Stimulated activated CD8-positive, alpha-beta memory T cell treated with anti-CD3 and anti-CD28 coated beads, Interleukin-12 subunit alpha, Interleukin-12 subunit beta, amount 100 ng/mL, for 24 hours (primary cell): ENCODE data around the gene ATP13A2.

Source experiments
- DNase-seq: peaks from one replicate; pipeline ENCODE4 v3.0.0-alpha.2; 2020; ENCODE audit errors: extremely low read depth

Gene ATP13A2, protein sequence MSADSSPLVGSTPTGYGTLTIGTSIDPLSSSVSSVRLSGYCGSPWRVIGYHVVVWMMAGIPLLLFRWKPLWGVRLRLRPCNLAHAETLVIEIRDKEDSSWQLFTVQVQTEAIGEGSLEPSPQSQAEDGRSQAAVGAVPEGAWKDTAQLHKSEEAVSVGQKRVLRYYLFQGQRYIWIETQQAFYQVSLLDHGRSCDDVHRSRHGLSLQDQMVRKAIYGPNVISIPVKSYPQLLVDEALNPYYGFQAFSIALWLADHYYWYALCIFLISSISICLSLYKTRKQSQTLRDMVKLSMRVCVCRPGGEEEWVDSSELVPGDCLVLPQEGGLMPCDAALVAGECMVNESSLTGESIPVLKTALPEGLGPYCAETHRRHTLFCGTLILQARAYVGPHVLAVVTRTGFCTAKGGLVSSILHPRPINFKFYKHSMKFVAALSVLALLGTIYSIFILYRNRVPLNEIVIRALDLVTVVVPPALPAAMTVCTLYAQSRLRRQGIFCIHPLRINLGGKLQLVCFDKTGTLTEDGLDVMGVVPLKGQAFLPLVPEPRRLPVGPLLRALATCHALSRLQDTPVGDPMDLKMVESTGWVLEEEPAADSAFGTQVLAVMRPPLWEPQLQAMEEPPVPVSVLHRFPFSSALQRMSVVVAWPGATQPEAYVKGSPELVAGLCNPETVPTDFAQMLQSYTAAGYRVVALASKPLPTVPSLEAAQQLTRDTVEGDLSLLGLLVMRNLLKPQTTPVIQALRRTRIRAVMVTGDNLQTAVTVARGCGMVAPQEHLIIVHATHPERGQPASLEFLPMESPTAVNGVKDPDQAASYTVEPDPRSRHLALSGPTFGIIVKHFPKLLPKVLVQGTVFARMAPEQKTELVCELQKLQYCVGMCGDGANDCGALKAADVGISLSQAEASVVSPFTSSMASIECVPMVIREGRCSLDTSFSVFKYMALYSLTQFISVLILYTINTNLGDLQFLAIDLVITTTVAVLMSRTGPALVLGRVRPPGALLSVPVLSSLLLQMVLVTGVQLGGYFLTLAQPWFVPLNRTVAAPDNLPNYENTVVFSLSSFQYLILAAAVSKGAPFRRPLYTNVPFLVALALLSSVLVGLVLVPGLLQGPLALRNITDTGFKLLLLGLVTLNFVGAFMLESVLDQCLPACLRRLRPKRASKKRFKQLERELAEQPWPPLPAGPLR

GRCh38 chr1:17011439-17012307, at the start of gene ATP13A2:
Gene ATP13A2 (minus strand): TSS chr1:17011928. CDS start chr1:17011738, 190 bp downstream.
- peak; percentile 66 for DNase-seq

DNA sequence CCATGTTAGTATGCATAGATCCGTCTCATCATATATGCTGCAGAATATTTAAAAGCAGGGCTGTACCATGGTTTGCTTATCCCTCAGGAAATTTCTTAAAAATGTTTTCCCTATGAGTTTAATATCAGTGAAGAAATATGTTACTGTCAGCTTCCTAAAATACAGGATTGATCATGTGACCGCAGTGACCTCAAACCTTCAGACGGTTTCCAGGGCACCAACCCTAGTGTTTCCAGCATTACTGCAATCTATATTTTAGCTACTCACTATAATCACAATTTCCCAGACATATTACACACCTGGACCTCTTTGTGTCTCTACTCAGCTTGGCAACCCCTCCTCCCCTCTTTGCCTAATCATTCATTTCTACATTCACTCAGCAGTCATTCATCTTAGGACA, 49.8 kb upstream of the ATP13A2 start:
- DNase-seq = no peak

- no peak for DNase-seq
Observed at GRCh38 chr1:17060306-17060749, 48.6 kb upstream of the ATP13A2 start.

DNA sequence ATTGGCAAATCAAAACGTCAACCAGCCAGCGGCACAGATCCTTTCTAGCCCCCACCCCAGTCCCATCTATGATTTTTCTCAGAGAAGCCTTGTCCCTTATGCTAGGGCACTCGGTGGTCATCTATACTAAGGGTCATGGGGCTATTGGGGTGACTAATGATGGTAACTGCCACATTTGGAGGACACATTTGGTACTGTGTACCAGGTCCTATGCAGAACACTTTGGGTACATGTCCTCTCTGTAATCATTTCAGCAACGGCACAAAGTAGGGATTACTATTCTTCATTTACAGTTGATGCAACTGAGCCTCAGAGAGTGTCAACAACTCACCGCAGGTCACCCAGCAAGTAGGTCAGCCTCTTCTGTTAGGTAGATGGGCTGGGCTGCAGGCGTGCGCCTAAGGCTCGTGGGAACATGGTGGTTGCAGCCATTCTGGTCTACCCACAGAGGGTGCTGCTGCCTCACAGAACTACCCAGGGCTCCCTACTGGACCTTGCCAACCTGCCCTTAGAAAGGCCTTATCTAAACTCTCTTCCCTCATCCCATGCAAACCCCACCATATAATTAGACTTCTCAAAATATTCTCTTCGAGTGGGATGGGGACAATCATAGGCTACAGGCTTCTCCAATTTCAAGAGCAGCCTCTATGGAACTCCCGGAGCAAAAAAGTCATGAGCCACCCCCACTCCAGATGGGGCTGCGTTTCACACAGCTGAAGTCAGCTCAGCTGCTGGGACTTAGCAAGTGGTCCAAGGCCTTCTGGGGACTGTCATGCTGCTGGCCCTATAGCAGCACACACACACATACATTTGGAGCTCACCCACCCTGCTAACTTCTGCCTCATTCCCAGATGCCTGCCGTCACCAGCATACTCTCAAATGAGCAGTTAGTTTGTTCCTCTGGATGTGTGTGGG, 47.9 kb upstream of the ATP13A2 start:
- no peak for DNase-seq

- no peak for DNase-seq
Observed at GRCh38 chr1:17056551-17056950, 44.8 kb upstream of the ATP13A2 start.

- no peak for DNase-seq
Observed at GRCh38 chr1:17055801-17056200, 44.1 kb upstream of the ATP13A2 start.

DNA sequence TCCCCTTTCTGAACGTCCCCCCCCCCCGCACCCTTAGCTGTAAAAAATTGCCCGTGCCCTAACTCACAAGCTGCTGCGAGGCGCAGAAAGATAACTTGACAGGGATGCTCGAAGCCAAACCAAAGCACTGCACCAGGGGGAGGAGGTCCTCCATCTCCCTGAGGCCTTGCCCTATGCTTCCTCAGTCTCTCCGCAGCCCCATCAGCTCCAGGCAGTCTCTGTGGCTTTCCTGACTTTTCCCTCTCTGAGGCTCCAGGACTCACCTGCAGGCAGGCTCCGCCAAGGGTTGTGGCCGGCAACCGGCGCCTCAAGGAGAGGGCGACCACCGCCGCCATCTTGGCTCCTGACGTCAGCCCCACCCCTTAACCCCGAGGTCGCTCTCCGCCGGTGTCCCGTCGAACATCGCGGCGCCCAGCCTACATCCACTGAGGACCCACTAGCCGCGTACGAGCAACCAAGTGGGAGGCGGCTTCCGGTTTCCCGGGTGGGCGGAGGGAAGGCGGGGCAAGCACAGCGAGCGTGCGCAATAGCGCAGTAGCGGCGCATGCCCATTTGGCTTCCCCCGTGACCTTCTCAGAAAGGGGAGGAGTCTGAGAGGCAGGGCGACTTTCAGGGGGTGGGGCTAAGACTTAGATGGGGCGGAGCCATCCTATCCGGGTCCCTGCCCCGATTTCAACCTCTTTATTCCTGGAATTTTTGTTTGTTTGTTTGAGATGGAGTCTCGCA, 42.1 kb upstream of the ATP13A2 start, which contains the start of gene SDHB:
Gene SDHB, minus strand, starts transcription at position 348 of the 726 bp plus-strand sequence. Its CDS starts 13 bp downstream, at position 335.
- DNase-seq = peak; percentile 96

DNA sequence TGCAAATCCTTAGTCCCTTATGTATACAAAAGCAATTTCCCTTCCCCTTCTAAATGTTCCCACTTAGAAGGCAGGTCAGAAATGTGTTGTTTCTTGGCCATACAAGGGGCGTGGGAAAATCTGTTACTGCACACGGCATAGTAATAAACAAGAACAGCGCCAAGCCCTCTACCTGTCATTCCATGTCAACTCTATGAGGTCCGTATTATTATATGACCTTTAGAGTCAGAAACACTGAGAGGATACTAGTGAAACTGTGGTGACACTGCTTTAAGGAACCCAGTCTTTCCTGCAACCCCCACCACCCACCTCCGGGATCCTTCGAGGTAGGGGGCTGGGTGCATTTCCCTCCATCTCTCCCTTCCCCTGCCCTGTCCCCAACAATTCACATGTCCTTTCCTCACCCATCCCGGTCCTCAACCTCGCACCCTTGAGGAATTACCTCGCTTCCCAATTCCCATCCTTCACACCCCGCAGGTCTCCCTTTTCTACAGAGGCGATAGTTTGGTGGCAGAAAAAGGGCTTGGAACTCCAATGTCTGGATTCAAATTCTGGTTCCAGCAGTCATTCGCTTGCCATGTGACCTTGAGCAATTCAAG, 41.5 kb upstream of the ATP13A2 start:
- no peak for DNase-seq

GRCh38 chr1:17052641-17053040, 40.9 kb upstream of the ATP13A2 start:
- DNase-seq = no peak

DNA sequence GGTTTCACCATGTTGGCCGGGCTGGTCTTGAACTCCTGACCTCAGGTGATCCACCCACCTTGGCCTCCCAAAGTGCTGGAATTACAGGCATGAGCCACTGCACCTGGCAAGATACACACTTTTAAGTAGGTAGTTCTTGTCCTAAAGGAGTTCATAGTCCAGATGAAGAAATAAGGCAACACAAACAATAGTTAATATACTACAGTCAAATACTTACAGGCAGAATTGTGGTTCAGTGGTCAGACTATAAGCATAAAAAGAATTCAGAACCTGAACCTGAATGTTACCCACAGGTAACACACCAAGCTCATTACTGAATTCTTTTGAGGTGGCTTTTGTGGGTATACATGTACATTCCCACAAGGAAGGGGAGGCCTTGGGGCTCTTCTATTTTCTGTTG, 40.3 kb upstream of the ATP13A2 start:
- DNase-seq = no peak

- no peak for DNase-seq
Observed at GRCh38 chr1:17047924-17048323, 36.2 kb upstream of the ATP13A2 start.

DNA sequence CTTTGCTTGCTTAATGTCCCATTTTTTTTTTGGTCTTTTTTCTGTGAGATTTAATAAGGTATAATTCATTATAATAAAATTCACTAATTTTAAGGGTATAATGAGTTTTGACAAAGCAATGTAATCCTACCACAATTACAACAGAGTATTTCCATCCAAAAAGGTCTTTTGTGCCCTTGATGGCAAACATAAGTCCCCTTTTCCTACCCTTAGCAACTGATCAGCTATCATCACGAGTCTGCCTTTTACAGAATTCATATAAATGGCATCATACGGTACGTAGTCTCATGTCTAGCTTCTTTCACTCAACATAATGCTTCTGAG, 34.6 kb upstream of the ATP13A2 start:
- DNase-seq = no peak

GRCh38 chr1:17045634-17046333, 34.1 kb upstream of the ATP13A2 start:
- no peak for DNase-seq

DNA sequence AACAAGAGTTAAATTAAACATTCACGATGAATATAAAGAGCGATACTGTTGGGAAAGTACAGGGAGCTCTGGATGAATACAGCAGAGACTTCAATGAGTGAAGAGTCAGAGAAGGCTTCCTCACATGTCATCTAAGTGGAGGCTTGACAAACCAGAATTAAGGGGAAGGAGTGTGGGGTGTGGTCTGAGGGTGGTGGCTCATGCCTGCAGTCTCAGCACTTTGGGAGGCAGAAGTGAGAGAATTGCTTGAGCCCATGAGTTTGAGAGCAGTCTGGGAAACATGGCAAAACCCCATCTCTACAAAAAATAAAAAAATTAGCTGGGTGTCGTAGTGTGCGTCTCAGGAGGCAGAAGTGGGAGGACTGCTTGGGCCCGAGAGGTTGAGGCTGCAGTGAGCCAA, 33.4 kb upstream of the ATP13A2 start:
- DNase-seq = no peak

DNA sequence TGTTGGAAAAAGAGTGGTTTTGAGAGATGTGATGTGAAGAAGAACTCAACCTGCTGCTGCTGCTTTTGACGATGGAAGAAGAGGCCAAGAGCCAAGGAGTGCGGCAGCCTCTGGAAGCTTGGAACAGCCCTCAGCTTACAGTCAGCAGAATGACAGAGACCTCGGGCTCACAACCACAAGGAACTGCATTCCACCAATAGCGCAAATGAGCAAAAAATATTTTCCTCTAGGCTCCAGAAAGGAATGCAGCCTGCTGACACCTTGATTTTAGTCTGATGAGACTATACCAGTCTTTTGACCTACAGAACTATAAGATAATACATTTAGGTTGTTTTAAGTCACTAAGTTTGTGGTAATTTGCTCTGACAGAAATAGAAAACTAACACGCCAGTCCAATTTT, 31.9 kb upstream of the ATP13A2 start:
- DNase-seq = no peak

DNA sequence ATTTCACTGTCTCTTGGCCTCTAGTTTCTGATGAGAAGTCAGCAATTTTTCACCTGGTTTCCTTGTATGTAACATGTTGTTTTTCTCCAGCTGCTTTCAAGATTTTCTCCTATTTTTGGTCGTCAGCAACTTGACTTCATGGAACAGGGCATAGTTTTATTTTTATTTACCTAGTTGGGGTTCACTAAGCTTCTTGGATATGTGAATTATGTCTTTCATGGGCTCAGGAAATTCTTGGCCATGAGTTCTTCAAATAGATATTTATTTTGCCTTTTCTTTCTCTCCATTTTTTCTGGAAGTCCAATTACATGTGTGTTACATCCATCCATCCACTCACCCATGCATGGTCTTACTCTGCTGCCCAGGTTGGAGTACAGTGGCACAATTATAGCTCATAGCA, 28.4 kb upstream of the ATP13A2 start:
- no peak for DNase-seq

- DNase-seq = no peak
Observed at GRCh38 chr1:17039522-17039921, 27.8 kb upstream of the ATP13A2 start.

DNA sequence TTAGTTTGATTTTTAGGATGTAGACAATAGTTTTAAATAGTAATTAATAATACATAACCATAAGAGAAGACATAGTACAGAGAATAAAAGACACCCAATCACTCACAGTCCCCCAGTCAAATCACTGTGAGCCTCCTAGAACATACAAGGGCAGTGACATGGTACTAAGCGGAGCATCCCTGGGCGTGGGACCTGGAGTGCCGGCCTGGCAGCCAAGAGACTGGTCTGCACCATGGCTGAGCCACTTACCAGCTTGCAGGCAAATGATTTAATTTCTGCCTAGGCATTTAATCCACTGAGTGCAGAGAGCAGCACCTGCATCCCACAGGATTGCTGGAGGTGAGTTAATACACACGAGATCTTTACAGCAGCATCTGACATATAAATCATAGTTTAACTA, 21.8 kb upstream of the ATP13A2 start:
- no peak for DNase-seq
